ENCODE data around the gene MAP2K5. TPM values are rescaled to one million over a fixed set of nuclear protein-coding genes. Genes with fewer than 3 reads are reported as not detected.

MAP2K5 gene
- polyA plus RNA-seq, 1 donor from 2014 or later = 12.1 TPM

GRCh38 chr15:67559158-67559557 is 16.7 kb downstream of the MAP2K5 start:
- Histone ChIP-seq H3K9ac (ENCODE audit: low read length) (no peak overlapping the region), H4K20me1 (ENCODE audit: insufficient read depth) (no peaks in the 10 kb centered on the region), H3K36me3 (ENCODE audit: insufficient read depth, low read length) (peaks cover 4% of the 10 kb centered on the region), H3K27ac (ENCODE audit: low read length) (no peak overlapping the region), H3F3A (ENCODE audit: insufficient read depth, low read length, poor library complexity, severe bottlenecking) (no peaks in the 10 kb centered on the region), H3K4me3 (ENCODE audit: low read length) (no peak overlapping the region), H3K9me2 (ENCODE audit: insufficient read depth, low read length) (no peaks in the 10 kb centered on the region), H3K79me2 (replicated peaks; ENCODE audit: insufficient read depth, low read length) (no peaks in the 10 kb centered on the region), H3K27me3 (ENCODE audit: insufficient read depth, low read depth, low read length) (no peaks in the 10 kb centered on the region), H3K4me2 (ENCODE audit: low read length) (no peak overlapping the region), H2AFZ (ENCODE audit: low read depth, low read length) (no peak overlapping the region), H3K9me3 (ENCODE audit: low read length) (peaks cover 6% of the 10 kb centered on the region)
- TF ChIP-seq POLR2AphosphoS5 (IDR thresholded peaks at IDR 0.05) (no peak), TAF1 (IDR thresholded peaks at IDR 0.05; ENCODE audit: low read depth) (no peak), SMC3 (conservative IDR thresholded peaks at IDR 0.05; ENCODE audit: poor library complexity) (no peak), RAD21 (conservative IDR thresholded peaks at IDR 0.05) (no peak), REST (IDR thresholded peaks at IDR 0.05; ENCODE audit: borderline replicate concordance) (no peak), EP300 (conservative IDR thresholded peaks at IDR 0.05; ENCODE audit: poor library complexity, severe bottlenecking) (no peak)

DNA sequence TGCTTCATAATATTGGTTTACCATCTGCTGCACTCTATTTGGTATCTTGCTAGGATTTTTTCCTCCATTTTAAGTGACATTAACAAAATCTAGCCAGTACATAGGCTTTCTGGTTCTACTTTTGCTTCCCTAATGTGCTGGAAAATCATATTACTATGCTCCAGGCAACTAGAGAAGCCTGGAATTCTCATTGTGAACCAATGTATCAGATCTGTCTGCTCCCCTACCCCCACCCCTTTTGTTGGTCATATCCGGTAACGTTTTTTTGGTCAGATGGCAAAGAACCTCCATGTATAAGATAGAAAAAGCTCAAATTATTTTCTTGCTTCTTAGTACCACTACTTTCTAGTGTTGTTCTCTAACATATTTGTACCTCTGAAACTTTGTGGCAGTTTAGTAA is 17.1 kb downstream of the MAP2K5 start:
- no peaks in the 10 kb centered on the region for H3K79me2 ChIP-seq (replicated peaks; ENCODE audit: insufficient read depth, low read length)
- H3F3A ChIP-seq (ENCODE audit: insufficient read depth, low read length, poor library complexity, severe bottlenecking) = no peaks in the 10 kb centered on the region
- no peak overlapping the region for H3K4me2 ChIP-seq (ENCODE audit: low read length)
- peaks cover 4% of the 10 kb centered on the region for H3K36me3 ChIP-seq (ENCODE audit: insufficient read depth, low read length)
- peaks cover 6% of the 10 kb centered on the region for H3K9me3 ChIP-seq (ENCODE audit: low read length)
- H3K9me2 ChIP-seq (ENCODE audit: insufficient read depth, low read length) = no peaks in the 10 kb centered on the region
- H3K4me3 ChIP-seq (ENCODE audit: low read length) = no peak overlapping the region
- no peak overlapping the region for H2AFZ ChIP-seq (ENCODE audit: low read depth, low read length)
- H3K27ac ChIP-seq (ENCODE audit: low read length) = no peak overlapping the region
- TF ChIP-seq MXI1 (conservative IDR thresholded peaks at IDR 0.05; ENCODE audit: poor library complexity, severe bottlenecking) = no peak
- no peak for TF ChIP-seq CTCF (IDR thresholded peaks at IDR 0.05; ENCODE audit: poor library complexity, severe bottlenecking)
- no peak for TF ChIP-seq TAF1 (IDR thresholded peaks at IDR 0.05; ENCODE audit: low read depth)
- no peak for TF ChIP-seq EZH2 (IDR thresholded peaks at IDR 0.05; ENCODE audit: borderline replicate concordance, insufficient read depth, low read length, poor library complexity, severe bottlenecking)
- no peak for TF ChIP-seq POLR2AphosphoS5 (IDR thresholded peaks at IDR 0.05)
- no peak for TF ChIP-seq SMC3 (conservative IDR thresholded peaks at IDR 0.05; ENCODE audit: poor library complexity)
- TF ChIP-seq EP300 (conservative IDR thresholded peaks at IDR 0.05; ENCODE audit: poor library complexity, severe bottlenecking) = no peak
- no peak for TF ChIP-seq RAD21 (conservative IDR thresholded peaks at IDR 0.05)
- no peak for TF ChIP-seq REST (IDR thresholded peaks at IDR 0.05; ENCODE audit: borderline replicate concordance)
- no peaks in the 10 kb centered on the region for H3K27me3 ChIP-seq (ENCODE audit: insufficient read depth, low read depth, low read length)
- no peaks in the 10 kb centered on the region for H4K20me1 ChIP-seq (ENCODE audit: insufficient read depth)
- H3K9ac ChIP-seq (ENCODE audit: low read length) = no peak overlapping the region
